Ishikawa (cell line): ENCODE data around the gene ZBTB16.

Experiments used
- CEBPB ChIP-seq: IDR thresholded peaks from 2 replicates; pipeline ENCODE4 v1.6.1; 2012
- CREB1 ChIP-seq: IDR thresholded peaks from 2 replicates; pipeline ENCODE4 v1.6.1; 2012; ENCODE audit warnings: low read depth
- EGR1 ChIP-seq: IDR thresholded peaks from 2 replicates; pipeline ENCODE4 v1.6.1; 2012
- EP300 ChIP-seq: IDR thresholded peaks from 2 replicates; pipeline ENCODE4 v1.6.1; 2012; ENCODE audit warnings: borderline replicate concordance
- FOXM1 ChIP-seq: IDR thresholded peaks from 2 replicates; pipeline ENCODE4 v1.6.1; 2012; ENCODE audit warnings: low read depth, borderline replicate concordance
- MAX ChIP-seq: IDR thresholded peaks from 2 replicates; pipeline ENCODE4 v1.6.1; 2012
- NFIC ChIP-seq: IDR thresholded peaks from 2 replicates; pipeline ENCODE4 v1.6.1; 2012
- RAD21 ChIP-seq: IDR thresholded peaks from 2 replicates; pipeline ENCODE4 v1.6.1; 2012; ENCODE audit warnings: low read depth
- TAF1 ChIP-seq: IDR thresholded peaks from 2 replicates; pipeline ENCODE4 v1.6.1; 2012; ENCODE audit warnings: low read depth, mild to moderate bottlenecking
- TCF12 ChIP-seq: IDR thresholded peaks from 2 replicates; pipeline ENCODE4 v1.6.1; 2012; ENCODE audit warnings: low read depth
- TEAD4 ChIP-seq: IDR thresholded peaks from 2 replicates; pipeline ENCODE4 v1.6.1; 2012
- YY1 ChIP-seq: IDR thresholded peaks from 2 replicates; pipeline ENCODE4 v1.6.1; 2012; ENCODE audit warnings: low read depth
- ZBTB7A ChIP-seq: IDR thresholded peaks from 2 replicates; pipeline ENCODE4 v1.6.1; 2012; ENCODE audit warnings: low read depth
- TF ChIP-seq, protein P1 (sequence below): IDR thresholded peaks from 2 replicates; pipeline ENCODE4 v1.6.1; 2012
- TF ChIP-seq, protein P2 (sequence below): IDR thresholded peaks from 2 replicates; pipeline ENCODE4 v1.6.1; 2012; ENCODE audit warnings: low read depth, mild to moderate bottlenecking

Gene ZBTB16

DNA sequence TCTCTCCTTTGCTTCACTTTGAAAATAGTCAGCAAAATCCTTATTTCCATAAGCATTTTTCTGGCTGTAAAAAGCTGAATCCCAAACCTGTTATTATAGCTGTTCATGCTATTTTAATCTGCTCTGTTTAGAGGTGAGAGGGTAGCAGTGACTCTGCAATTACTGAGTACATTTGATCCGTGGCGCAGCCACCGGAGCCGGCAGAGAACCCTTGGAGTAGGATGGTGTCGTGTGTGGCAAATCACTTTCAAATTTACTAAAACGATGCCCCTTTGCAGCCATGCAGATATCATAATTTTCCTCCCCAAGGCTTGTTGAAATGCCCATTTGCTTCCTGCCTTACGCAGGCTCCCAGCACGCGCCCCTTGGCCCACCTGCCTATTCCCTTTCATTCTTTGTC is 69.6 kb downstream of the ZBTB16 start:
- no peak for TF ChIP-seq CREB1
- no peak for TF ChIP-seq EGR1
- TF ChIP-seq ZBTB7A, result no peak
- no peak for TF ChIP-seq YY1
- TF ChIP-seq, protein P1, sequence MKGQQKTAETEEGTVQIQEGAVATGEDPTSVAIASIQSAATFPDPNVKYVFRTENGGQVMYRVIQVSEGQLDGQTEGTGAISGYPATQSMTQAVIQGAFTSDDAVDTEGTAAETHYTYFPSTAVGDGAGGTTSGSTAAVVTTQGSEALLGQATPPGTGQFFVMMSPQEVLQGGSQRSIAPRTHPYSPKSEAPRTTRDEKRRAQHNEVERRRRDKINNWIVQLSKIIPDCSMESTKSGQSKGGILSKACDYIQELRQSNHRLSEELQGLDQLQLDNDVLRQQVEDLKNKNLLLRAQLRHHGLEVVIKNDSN, result no peak
- no peak for TF ChIP-seq RAD21
- no peak for TF ChIP-seq CEBPB
- TF ChIP-seq EP300, result no peak
- TF ChIP-seq, protein P2, sequence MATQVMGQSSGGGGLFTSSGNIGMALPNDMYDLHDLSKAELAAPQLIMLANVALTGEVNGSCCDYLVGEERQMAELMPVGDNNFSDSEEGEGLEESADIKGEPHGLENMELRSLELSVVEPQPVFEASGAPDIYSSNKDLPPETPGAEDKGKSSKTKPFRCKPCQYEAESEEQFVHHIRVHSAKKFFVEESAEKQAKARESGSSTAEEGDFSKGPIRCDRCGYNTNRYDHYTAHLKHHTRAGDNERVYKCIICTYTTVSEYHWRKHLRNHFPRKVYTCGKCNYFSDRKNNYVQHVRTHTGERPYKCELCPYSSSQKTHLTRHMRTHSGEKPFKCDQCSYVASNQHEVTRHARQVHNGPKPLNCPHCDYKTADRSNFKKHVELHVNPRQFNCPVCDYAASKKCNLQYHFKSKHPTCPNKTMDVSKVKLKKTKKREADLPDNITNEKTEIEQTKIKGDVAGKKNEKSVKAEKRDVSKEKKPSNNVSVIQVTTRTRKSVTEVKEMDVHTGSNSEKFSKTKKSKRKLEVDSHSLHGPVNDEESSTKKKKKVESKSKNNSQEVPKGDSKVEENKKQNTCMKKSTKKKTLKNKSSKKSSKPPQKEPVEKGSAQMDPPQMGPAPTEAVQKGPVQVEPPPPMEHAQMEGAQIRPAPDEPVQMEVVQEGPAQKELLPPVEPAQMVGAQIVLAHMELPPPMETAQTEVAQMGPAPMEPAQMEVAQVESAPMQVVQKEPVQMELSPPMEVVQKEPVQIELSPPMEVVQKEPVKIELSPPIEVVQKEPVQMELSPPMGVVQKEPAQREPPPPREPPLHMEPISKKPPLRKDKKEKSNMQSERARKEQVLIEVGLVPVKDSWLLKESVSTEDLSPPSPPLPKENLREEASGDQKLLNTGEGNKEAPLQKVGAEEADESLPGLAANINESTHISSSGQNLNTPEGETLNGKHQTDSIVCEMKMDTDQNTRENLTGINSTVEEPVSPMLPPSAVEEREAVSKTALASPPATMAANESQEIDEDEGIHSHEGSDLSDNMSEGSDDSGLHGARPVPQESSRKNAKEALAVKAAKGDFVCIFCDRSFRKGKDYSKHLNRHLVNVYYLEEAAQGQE, result no peak
- TF ChIP-seq FOXM1, result no peak
- no peak for TF ChIP-seq TAF1

DNA sequence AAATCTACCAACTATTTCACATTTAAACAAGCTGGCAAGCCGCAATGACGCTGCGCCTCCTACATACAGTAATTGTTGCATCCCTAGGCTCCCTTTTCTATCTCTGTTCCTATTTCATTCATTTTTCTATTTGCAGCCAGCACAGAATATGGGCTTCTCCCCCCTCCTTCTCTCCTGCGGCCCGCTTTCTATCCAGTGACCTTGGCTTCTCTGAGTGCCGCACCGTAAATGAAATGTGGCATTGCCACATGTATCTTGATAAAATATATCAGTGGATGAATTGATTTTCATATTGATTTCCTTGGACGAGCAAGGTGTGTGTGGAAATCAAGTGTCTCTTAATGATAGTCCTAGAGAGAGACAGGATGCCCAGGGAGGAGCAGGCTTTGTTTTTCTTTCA is 70.2 kb downstream of the ZBTB16 start:
- no peak for TF ChIP-seq CREB1
- TF ChIP-seq TAF1, result no peak
- TF ChIP-seq CEBPB, result no peak
- TF ChIP-seq YY1, result no peak
- TF ChIP-seq EGR1, result no peak
- TF ChIP-seq MAX, result no peak
- no peak for TF ChIP-seq ZBTB7A
- no peak for TF ChIP-seq TEAD4
- TF ChIP-seq, protein P1, result no peak
- no peak for TF ChIP-seq NFIC
- TF ChIP-seq, protein P2, result no peak
- no peak for TF ChIP-seq RAD21
- no peak for TF ChIP-seq EP300
- TF ChIP-seq TCF12, result no peak

- TF ChIP-seq CEBPB (no peak), YY1 (no peak), TEAD4 (no peak), ZBTB7A (no peak), MAX (no peak), FOXM1 (no peak), TAF1 (no peak), CREB1 (no peak), NFIC (no peak), EP300 (no peak), RAD21 (no peak), TCF12 (no peak), EGR1 (no peak)
- TF ChIP-seq, protein P1, result no peak
- TF ChIP-seq, protein P2, result no peak
These were observed 70.6 kb downstream of the ZBTB16 start for GRCh38 chr11:114130115-114130576.

GRCh38 chr11:114130629-114131277 is 71.2 kb downstream of the ZBTB16 start:
- TF ChIP-seq ZBTB7A (no peak), YY1 (no peak), CEBPB (no peak), EP300 (no peak), FOXM1 (no peak), TCF12 (no peak), CREB1 (no peak), MAX (no peak)
- TF ChIP-seq, protein P1, result no peak
